Neural progenitor cell (in vitro differentiated cells): Measurements from ENCODE around the gene LYRM4. TPM values are rescaled to one million over a fixed set of nuclear protein-coding genes. Genes with fewer than 3 reads are reported as not detected.

ENCODE experiments used
- DNase-seq: peaks from one replicate; pipeline ENCODE4 v3.0.0-alpha.2; 2016; ENCODE audit warnings: low spot score
- H2AFZ ChIP-seq: fragments of 200-600 bp; sonication (generic); replicated peaks from 2 replicates; pipeline ENCODE4 v1.6.1; 2016; ENCODE audit warnings: antibody characterized with exemption
- H3F3A ChIP-seq: fragments of 200-600 bp; sonication (generic); 2 replicates; pipeline ENCODE4 v1.6.1; 2016; ENCODE audit warnings: antibody characterized with exemption, low read depth
- H3K27ac ChIP-seq: fragments of 200-600 bp; sonication (generic); 2 replicates; pipeline ENCODE4 v1.5.1; 2016; ENCODE audit warnings: mild to moderate bottlenecking
- H3K27me3 ChIP-seq: fragments of 200-600 bp; sonication (generic); 2 replicates; pipeline ENCODE4 v1.6.1; 2016; ENCODE audit warnings: mild to moderate bottlenecking, moderate library complexity
- H3K36me3 ChIP-seq: fragments of 200-600 bp; sonication (generic); 2 replicates; pipeline ENCODE4 v1.5.1; 2016
- H3K4me1 ChIP-seq: fragments of 200-600 bp; sonication (generic); 2 replicates; pipeline ENCODE4 v1.6.1; 2016; ENCODE audit warnings: mixed run types
- H3K4me2 ChIP-seq: fragments of 200-600 bp; sonication (generic); 2 replicates; pipeline ENCODE4 v1.6.1; 2016
- H3K4me3 ChIP-seq: fragments of 200-600 bp; sonication (generic); 2 replicates; pipeline ENCODE4 v1.5.1; 2016
- H3K79me2 ChIP-seq: fragments of 200-600 bp; sonication (generic); 2 replicates; pipeline ENCODE4 v1.6.1; 2016; ENCODE audit warnings: low read depth
- H3K9ac ChIP-seq: fragments of 200-600 bp; sonication (generic); 2 replicates; pipeline ENCODE4 v1.6.1; 2016
- H3K9me3 ChIP-seq: fragments of 200-600 bp; sonication (generic); 2 replicates; pipeline ENCODE4 v1.5.1; 2016; ENCODE audit warnings: low read depth
- H4K20me1 ChIP-seq: fragments of 200-600 bp; sonication (generic); 2 replicates; pipeline ENCODE4 v1.6.1; 2016; ENCODE audit warnings: low read depth
- H3K27ac Mint-ChIP-seq: 3 replicates; pipeline ENCODE4 v1.8.0; 2021; ENCODE audit warnings: mixed read lengths
- H3K27me3 Mint-ChIP-seq: 2 replicates; pipeline ENCODE4 v1.8.0; 2022; ENCODE audit warnings: low read depth, mild to moderate bottlenecking, inconsistent platforms, moderate library complexity, mixed read lengths; ENCODE audit not compliant: insufficient read depth
- H3K36me3 Mint-ChIP-seq: 3 replicates; pipeline ENCODE4 v1.8.0; 2021; ENCODE audit warnings: mixed read lengths
- H3K4me1 Mint-ChIP-seq: 3 replicates; pipeline ENCODE4 v1.8.0; 2021; ENCODE audit warnings: mixed read lengths
- H3K4me3 Mint-ChIP-seq: 3 replicates; pipeline ENCODE4 v1.8.0; 2021; ENCODE audit warnings: mild to moderate bottlenecking, moderate library complexity, mixed read lengths
- H3K9me3 Mint-ChIP-seq: 3 replicates; pipeline ENCODE4 v1.8.0; 2020; ENCODE audit warnings: mixed read lengths
- CTCF ChIP-seq: fragments of 200-600 bp; sonication (generic); IDR thresholded peaks from 2 replicates; pipeline ENCODE4 v1.5.1; 2017; ENCODE audit warnings: antibody characterized with exemption, mild to moderate bottlenecking
- EZH2 ChIP-seq: fragments of 200-600 bp; sonication (generic); IDR thresholded peaks from 2 replicates; pipeline ENCODE4 v1.6.1; 2017; ENCODE audit warnings: antibody characterized with exemption, mild to moderate bottlenecking, moderate library complexity
- EZH2phosphoT487 ChIP-seq: fragments of 200-600 bp; sonication (generic); IDR thresholded peaks from 2 replicates; pipeline ENCODE4 v1.6.1; 2017; ENCODE audit warnings: antibody characterized with exemption
- total RNA-seq: library from RNA; depleted of rRNA; stranded (reverse); fragments of >200 nt; gene quantifications from 2 replicates; pipeline ENCODE4 v1.2.3, GENCODE V29; 2015; ENCODE audit warnings: low replicate concordance

The LYRM4 gene
- total RNA-seq, 1 donor from 2014 or later = 23.9 TPM

GRCh38 chr6:5206920-5207561, 53.7 kb downstream of the LYRM4 start:
- no peaks in the 10 kb centered on the region for H3K9me3 Mint-ChIP-seq

GRCh38 chr6:5205877-5206850, 54.6 kb downstream of the LYRM4 start:
- TF ChIP-seq EZH2phosphoT487 (no peak), CTCF (no peak), EZH2 (no peak)
- Mint-ChIP-seq H3K4me3 (peak overlapping the region; percentile 19), H3K9me3 (no peaks in the 10 kb centered on the region), H3K27me3 (peaks cover 5% of the 10 kb centered on the region), H3K27ac (peak overlapping the region; percentile 54), H3K36me3 (no peaks in the 10 kb centered on the region), H3K4me1 (peaks cover 42% of the 10 kb centered on the region)
- H3K36me3 ChIP-seq = no peaks in the 10 kb centered on the region
- H3K9me3 ChIP-seq = no peaks in the 10 kb centered on the region
- H3K9ac ChIP-seq = no peak overlapping the region
- peaks cover 27% of the 10 kb centered on the region for H3F3A ChIP-seq
- H3K27ac ChIP-seq = no peak overlapping the region
- no peak overlapping the region for H3K4me2 ChIP-seq
- peaks cover 50% of the 10 kb centered on the region for H3K4me1 ChIP-seq
- H3K4me3 ChIP-seq = no peak overlapping the region
- no peaks in the 10 kb centered on the region for H3K79me2 ChIP-seq
- no peak for DNase-seq
- H2AFZ ChIP-seq = no peak overlapping the region
- peaks cover 24% of the 10 kb centered on the region for H4K20me1 ChIP-seq
- H3K27me3 ChIP-seq = no peaks in the 10 kb centered on the region

More at GRCh38 chr6:5206920-5207561, 53.7 kb downstream of the LYRM4 start:
- Histone ChIP-seq H3K27ac (no peak overlapping the region), H3K9ac (no peak overlapping the region), H3K4me3 (no peak overlapping the region), H4K20me1 (peaks cover 19% of the 10 kb centered on the region), H3K27me3 (no peaks in the 10 kb centered on the region), H3K79me2 (no peaks in the 10 kb centered on the region), H3F3A (peaks cover 23% of the 10 kb centered on the region), H2AFZ (no peak overlapping the region), H3K36me3 (no peaks in the 10 kb centered on the region), H3K4me2 (no peak overlapping the region), H3K4me1 (peaks cover 43% of the 10 kb centered on the region), H3K9me3 (no peaks in the 10 kb centered on the region)
- TF ChIP-seq CTCF (no peak), EZH2phosphoT487 (no peak), EZH2 (no peak)
- no peaks in the 10 kb centered on the region for H3K36me3 Mint-ChIP-seq
- no peak overlapping the region for H3K4me3 Mint-ChIP-seq
- no peak overlapping the region for H3K27ac Mint-ChIP-seq
- peaks cover 39% of the 10 kb centered on the region for H3K4me1 Mint-ChIP-seq
- H3K27me3 Mint-ChIP-seq = peaks cover 3% of the 10 kb centered on the region
- no peak for DNase-seq

GRCh38 chr6:5205035-5205507, 55.7 kb downstream of the LYRM4 start:
- Mint-ChIP-seq H3K4me1 (peaks cover 46% of the 10 kb centered on the region), H3K27ac (peak overlapping the region; percentile 65), H3K27me3 (peaks cover 5% of the 10 kb centered on the region), H3K9me3 (no peaks in the 10 kb centered on the region), H3K4me3 (peak overlapping the region; percentile 37), H3K36me3 (no peaks in the 10 kb centered on the region)
- TF ChIP-seq EZH2phosphoT487 (no peak), EZH2 (no peak), CTCF (no peak)
- Histone ChIP-seq H3K79me2 (no peaks in the 10 kb centered on the region), H3K36me3 (no peaks in the 10 kb centered on the region), H3K4me1 (peaks cover 57% of the 10 kb centered on the region), H4K20me1 (peaks cover 25% of the 10 kb centered on the region), H3K9me3 (no peaks in the 10 kb centered on the region), H3K4me2 (peak overlapping the region; percentile 31), H3K27ac (no peak overlapping the region), H3F3A (peaks cover 28% of the 10 kb centered on the region), H3K27me3 (no peaks in the 10 kb centered on the region), H3K4me3 (no peak overlapping the region), H2AFZ (no peak overlapping the region), H3K9ac (no peak overlapping the region)
- peak; percentile 39 for DNase-seq
